T-helper 1 cell treated with Interleukin-12 subunit alpha and Interleukin-12 subunit beta and Interleukin-4 antibody, amounts not matched to agents 30 ng/mL and 1 ng/mL, for 36 hours (primary cell): ENCODE results near the gene SMAP2. TPM values are rescaled to one million over a fixed set of nuclear protein-coding genes. Genes with fewer than 3 reads are reported as not detected.

Experiments
- intact Hi-C: fragments of 100-400 bp; cut with micrococcal nuclease; formaldehyde crosslinking; loops from one replicate; pipeline ENCODE4 v1.15.1; 2024
- total RNA-seq: library from RNA; stranded (reverse); gene quantifications from 2 replicates; pipeline ENCODE4 v1.2.3, GENCODE V29; 2022

The SMAP2 gene
- total RNA-seq, 1 donor from 2014 or later = 235 TPM

GRCh38 chr1:40371707-40372258 lies 1.7 kb upstream of the SMAP2 start:
- intact Hi-C loops = loop anchor here (5.0 kb wide), 2 partner anchors 36 to 81 kb away; partner anchors contain the start of gene ZFP69B

- intact Hi-C loops = loop anchor here (5.0 kb wide), 2 partner anchors 35 to 80 kb away; partner anchors contain the start of gene ZFP69B
These were observed 737 bp upstream of the SMAP2 start for GRCh38 chr1:40372658-40373322.

GRCh38 chr1:40377512-40377911 lies 4.0 kb downstream of the SMAP2 start:
- intact Hi-C loops = no loop called here

- intact Hi-C loops = loop anchor here (2.0 to 5.0 kb wide), 3 partner anchors 15 to 283 kb away; partner anchors contain the start of gene PPT1
These were observed 6.4 kb downstream of the SMAP2 start for GRCh38 chr1:40379785-40380452.

- intact Hi-C loops = loop anchor here (1.0 to 5.0 kb wide), 4 partner anchors 14 to 284 kb away; partner anchors contain the start of gene PPT1
These were observed 7.3 kb downstream of the SMAP2 start for GRCh38 chr1:40380817-40381216.

GRCh38 chr1:40381268-40382107 lies 8.0 kb downstream of the SMAP2 start:
- intact Hi-C loops = loop anchor here (1.0 to 5.0 kb wide), 4 partner anchors 13 to 284 kb away; partner anchors contain the start of gene PPT1

GRCh38 chr1:40382108-40382460 lies 8.6 kb downstream of the SMAP2 start:
- intact Hi-C loops = loop anchor here (5.0 kb wide), 1 partner anchor 285 kb away; the partner anchor contains the start of gene PPT1

- intact Hi-C loops = loop anchor here (5.0 kb wide), 1 partner anchor 285 kb away; the partner anchor contains the start of gene PPT1
These were observed 9.1 kb downstream of the SMAP2 start for GRCh38 chr1:40382601-40383000.

GRCh38 chr1:40383095-40383487 lies 9.6 kb downstream of the SMAP2 start:
- intact Hi-C loops = loop anchor here (5.0 kb wide), 1 partner anchor 286 kb away; the partner anchor contains the start of gene PPT1

GRCh38 chr1:40383488-40384412 lies 10.2 kb downstream of the SMAP2 start:
- intact Hi-C loops = loop anchor here (2.0 to 5.0 kb wide), 3 partner anchors 67 to 343 kb away; partner anchors contain the start of genes CAP1, PPT1 and ZFP69B

GRCh38 chr1:40384413-40384762 lies 10.9 kb downstream of the SMAP2 start:
- intact Hi-C loops = loop anchor here (2.0 to 5.0 kb wide), 3 partner anchors 66 to 344 kb away; partner anchors contain the start of genes CAP1, PPT1 and ZFP69B

GRCh38 chr1:40384887-40385286 lies 11.4 kb downstream of the SMAP2 start:
- intact Hi-C loops = loop anchor here (1.0 to 5.0 kb wide), 7 partner anchors 10 to 344 kb away; partner anchors contain the start of genes CAP1, PPT1, ZFP69B and ZMPSTE24

- intact Hi-C loops = loop anchor here (1.0 to 5.0 kb wide), 7 partner anchors 9 to 345 kb away; partner anchors contain the start of genes CAP1, ZFP69B and ZMPSTE24
These were observed 12.2 kb downstream of the SMAP2 start for GRCh38 chr1:40385437-40386358.

- intact Hi-C loops = loop anchor here (1.0 to 5.0 kb wide), 2 partner anchors 8 to 129 kb away; partner anchors contain the start of gene ZMPSTE24
These were observed 12.8 kb downstream of the SMAP2 start for GRCh38 chr1:40386359-40386723.

- intact Hi-C loops = loop anchor here (1.0 to 5.0 kb wide), 2 partner anchors 8 to 129 kb away; partner anchors contain the start of gene ZMPSTE24
These were observed 13.3 kb downstream of the SMAP2 start for GRCh38 chr1:40386796-40387195.

GRCh38 chr1:40387381-40388306 lies 14.1 kb downstream of the SMAP2 start:
- intact Hi-C loops = loop anchor here (5.0 kb wide), 1 partner anchor 130 kb away; the partner anchor contains the start of gene ZMPSTE24
